ENCODE results near the gene COL23A1.

COL23A1 gene

GRCh38 chr5:178532666-178533065 lies 57.5 kb downstream of the COL23A1 start:
- no peak for TF ChIP-seq CTCF (IDR thresholded peaks at IDR 0.05; ENCODE audit: extremely low read depth, insufficient read depth, missing control alignments)
- no peak for DNase-seq (ENCODE audit: low spot score)

DNA sequence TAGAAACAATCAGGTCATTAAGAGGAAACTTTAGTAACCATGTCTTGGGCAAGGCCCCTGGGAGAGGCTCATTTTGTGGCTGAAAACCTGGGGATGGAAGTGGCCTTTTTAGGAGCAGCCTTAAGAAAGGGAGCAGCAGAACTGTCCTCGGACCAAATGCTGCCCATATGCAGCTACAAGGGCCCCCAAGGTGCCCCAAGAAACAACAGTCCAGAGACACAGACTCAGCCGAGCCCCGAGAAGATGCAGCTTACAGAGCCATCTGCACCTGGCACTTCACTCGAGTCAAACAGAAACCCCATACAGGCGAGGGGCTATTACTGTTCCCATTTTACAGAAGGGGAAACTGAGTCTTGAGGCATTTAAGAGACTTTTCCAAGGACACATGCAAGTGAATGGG lies 58.0 kb downstream of the COL23A1 start:
- DNase-seq (ENCODE audit: low spot score): no peak
- in situ Hi-C loops (cut with MboI; ENCODE audit: low pct_unique_long_range_greater_than_20kb, low sequenced_read_pairs, unreplicated experiment): no loop called here

More at GRCh38 chr5:178532666-178533065, 57.5 kb downstream of the COL23A1 start:
- in situ Hi-C loops (cut with MboI; ENCODE audit: low pct_unique_long_range_greater_than_20kb, low sequenced_read_pairs, unreplicated experiment): no loop called here

DNA sequence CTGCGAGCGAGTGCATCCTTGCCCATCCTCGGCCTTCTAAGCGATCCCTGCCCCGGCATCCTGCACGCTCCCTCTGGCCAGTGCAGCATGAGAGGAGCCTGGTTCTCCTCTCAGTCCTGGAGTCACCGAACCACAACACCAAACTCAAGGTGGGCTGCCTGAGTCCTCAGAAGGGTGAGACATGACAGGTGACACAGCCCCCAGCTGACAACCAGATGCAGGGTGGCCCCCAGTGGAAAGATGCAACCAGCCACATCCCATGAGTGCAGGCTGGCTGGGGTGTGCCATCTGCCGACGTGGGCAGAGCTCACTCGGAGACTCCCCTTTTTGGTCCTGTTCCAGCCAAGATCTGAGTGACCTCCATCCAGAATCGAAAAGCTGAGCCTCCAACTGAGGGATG lies 58.4 kb downstream of the COL23A1 start:
- in situ Hi-C loops (cut with MboI; ENCODE audit: low pct_unique_long_range_greater_than_20kb, low sequenced_read_pairs, unreplicated experiment): no loop called here
- no peak for DNase-seq (ENCODE audit: low spot score)
- TF ChIP-seq CTCF (IDR thresholded peaks at IDR 0.05; ENCODE audit: extremely low read depth, insufficient read depth, missing control alignments): no peak

More for the DNA sequence above, 58.0 kb downstream of the COL23A1 start:
- TF ChIP-seq CTCF (IDR thresholded peaks at IDR 0.05; ENCODE audit: extremely low read depth, insufficient read depth, missing control alignments): no peak

- no peak for DNase-seq (ENCODE audit: low spot score)
- no peak for TF ChIP-seq CTCF (IDR thresholded peaks at IDR 0.05; ENCODE audit: extremely low read depth, insufficient read depth, missing control alignments)
- in situ Hi-C loops (cut with MboI; ENCODE audit: low pct_unique_long_range_greater_than_20kb, low sequenced_read_pairs, unreplicated experiment): no loop called here
Measured at GRCh38 chr5:178530526-178530925, 59.7 kb downstream of the COL23A1 start.

DNA sequence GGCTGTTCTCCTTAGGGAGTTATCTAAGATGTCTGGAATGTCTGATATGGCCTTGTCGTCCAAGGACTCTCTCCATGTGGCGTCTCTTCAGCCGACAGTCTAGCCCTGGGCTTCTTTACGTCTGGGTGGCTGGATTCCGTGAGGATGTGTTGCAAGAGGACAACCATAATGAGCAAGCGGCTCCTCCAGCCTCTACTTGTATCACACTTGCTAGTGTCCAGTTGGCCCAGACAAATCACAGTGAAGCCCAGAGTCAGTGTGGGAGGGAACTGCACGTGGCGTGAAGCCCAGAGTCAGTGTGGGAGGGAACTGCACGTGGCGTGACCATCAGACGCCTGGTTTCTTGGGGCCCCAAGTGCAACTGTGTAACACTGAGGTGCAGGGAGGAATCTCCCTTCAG lies 61.1 kb downstream of the COL23A1 start:
- DNase-seq (ENCODE audit: low spot score): no peak
- no peak for TF ChIP-seq CTCF (IDR thresholded peaks at IDR 0.05; ENCODE audit: extremely low read depth, insufficient read depth, missing control alignments)
- in situ Hi-C loops (cut with MboI; ENCODE audit: low pct_unique_long_range_greater_than_20kb, low sequenced_read_pairs, unreplicated experiment): no loop called here

DNA sequence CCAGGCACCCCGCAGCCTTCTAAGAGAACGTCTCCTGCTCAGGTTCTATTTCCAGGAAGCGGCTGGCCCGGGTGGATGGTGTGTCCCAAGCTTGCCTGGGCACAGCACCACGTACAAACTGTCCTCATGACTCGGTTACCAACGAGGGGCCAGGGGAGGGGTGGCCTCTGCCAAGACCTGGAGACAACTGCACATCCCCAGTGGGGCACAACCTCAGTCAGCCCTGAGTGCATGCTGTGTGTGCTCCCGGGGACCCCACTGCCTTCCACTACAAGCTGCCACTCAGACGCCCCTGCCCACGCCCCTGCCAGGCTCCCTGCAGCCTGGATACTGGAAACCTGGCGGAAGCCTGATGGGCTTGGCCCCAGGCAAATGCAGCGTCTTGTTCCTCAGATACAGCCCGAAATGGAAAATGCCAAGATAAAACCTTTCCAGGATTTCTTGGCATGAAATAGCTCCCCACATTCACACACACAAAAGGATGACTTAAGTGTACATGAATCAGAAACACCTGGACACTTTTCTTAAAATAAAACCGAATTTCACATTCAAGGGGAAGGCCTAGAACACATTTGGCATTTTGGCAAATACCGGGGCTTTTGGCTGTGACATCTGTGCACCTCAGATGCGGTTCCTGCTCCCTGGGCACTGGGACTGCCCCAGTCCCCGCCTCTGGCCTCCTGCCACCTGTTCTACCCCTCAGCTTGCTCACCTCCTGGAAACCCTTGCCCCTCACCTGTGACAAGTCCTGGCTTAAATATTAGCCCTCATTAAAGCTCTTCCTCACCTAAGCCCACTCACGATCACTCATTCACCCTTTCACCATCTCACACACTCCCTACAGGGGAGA lies 62.5 kb downstream of the COL23A1 start:
- TF ChIP-seq CTCF (IDR thresholded peaks at IDR 0.05; ENCODE audit: extremely low read depth, insufficient read depth, missing control alignments): no peak
- no peak for DNase-seq (ENCODE audit: low spot score)
- in situ Hi-C loops (cut with MboI; ENCODE audit: low pct_unique_long_range_greater_than_20kb, low sequenced_read_pairs, unreplicated experiment): no loop called here

Measured in GM13977 (cell line).